ENCODE data around the gene CHRND. TPM values are rescaled to one million over a fixed set of nuclear protein-coding genes. Genes with fewer than 3 reads are reported as not detected.

Gene CHRND
- total RNA-seq, 1 donor from 2014 or later, result not detected

DNA sequence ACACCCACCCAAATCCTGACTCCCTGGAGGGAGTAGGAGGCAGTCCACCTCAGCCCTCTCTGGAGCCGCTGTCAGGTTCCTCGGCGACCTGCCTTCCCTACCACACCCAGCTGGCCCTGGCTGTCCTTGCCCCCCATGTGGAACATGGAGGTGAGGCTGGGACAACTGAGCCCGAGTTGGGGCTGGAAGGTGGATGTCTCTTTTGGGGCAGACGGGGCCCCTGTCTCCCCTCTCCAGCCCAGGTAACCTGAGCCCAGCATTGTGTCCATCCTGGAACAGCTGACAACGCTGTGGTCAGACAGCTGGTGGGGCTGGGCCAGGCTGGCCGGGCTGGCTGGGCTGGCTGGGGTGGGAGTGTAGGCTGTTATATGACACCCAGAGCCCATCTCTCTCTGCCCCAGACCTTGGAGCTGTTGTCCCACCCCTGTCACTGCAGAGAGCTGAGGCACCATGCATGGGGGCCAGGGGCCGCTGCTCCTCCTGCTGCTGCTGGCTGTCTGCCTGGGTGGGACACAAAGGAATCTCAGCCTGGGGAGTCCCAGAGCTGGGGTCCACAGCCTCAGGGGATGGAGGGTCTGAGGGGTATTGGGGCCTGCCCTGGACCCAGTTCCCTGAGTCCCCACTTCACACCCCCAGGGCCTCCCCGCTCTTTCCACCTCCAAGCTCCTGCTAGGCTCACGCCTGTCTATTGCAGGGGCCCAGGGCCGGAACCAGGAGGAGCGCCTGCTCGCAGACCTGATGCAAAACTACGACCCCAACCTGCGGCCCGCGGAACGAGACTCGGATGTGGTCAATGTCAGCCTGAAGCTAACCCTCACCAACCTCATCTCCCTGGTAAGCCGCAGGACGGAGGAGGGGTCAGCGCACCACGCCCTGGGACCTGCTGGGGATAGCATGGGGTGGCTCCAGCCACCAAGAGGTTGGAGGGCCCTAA is 13.6 kb downstream of the CHRND start, which contains the start of gene CHRNG:
Gene CHRNG (plus strand): TSS at position 395 of the 934 bp plus-strand sequence. CDS start 56 bp downstream, at position 451.
- TF ChIP-seq, protein P1, sequence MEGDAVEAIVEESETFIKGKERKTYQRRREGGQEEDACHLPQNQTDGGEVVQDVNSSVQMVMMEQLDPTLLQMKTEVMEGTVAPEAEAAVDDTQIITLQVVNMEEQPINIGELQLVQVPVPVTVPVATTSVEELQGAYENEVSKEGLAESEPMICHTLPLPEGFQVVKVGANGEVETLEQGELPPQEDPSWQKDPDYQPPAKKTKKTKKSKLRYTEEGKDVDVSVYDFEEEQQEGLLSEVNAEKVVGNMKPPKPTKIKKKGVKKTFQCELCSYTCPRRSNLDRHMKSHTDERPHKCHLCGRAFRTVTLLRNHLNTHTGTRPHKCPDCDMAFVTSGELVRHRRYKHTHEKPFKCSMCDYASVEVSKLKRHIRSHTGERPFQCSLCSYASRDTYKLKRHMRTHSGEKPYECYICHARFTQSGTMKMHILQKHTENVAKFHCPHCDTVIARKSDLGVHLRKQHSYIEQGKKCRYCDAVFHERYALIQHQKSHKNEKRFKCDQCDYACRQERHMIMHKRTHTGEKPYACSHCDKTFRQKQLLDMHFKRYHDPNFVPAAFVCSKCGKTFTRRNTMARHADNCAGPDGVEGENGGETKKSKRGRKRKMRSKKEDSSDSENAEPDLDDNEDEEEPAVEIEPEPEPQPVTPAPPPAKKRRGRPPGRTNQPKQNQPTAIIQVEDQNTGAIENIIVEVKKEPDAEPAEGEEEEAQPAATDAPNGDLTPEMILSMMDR (conservative IDR thresholded peaks at IDR 0.05; ENCODE audit: low read depth, low read length), result no peak
- no peak for DNase-seq (ENCODE audit: low read depth)
- no peak within 1 kb of the TSS for H3K4me3 ChIP-seq (ENCODE audit: low read depth, low read length)

- TF ChIP-seq, protein P1 (conservative IDR thresholded peaks at IDR 0.05; ENCODE audit: low read depth, low read length), result no peak
- no peak overlapping the region for H3K4me3 ChIP-seq (ENCODE audit: low read depth, low read length)
- no peak for DNase-seq (ENCODE audit: low read depth)
Observed at GRCh38 chr2:232540441-232541041, 14.6 kb downstream of the CHRND start.

DNA sequence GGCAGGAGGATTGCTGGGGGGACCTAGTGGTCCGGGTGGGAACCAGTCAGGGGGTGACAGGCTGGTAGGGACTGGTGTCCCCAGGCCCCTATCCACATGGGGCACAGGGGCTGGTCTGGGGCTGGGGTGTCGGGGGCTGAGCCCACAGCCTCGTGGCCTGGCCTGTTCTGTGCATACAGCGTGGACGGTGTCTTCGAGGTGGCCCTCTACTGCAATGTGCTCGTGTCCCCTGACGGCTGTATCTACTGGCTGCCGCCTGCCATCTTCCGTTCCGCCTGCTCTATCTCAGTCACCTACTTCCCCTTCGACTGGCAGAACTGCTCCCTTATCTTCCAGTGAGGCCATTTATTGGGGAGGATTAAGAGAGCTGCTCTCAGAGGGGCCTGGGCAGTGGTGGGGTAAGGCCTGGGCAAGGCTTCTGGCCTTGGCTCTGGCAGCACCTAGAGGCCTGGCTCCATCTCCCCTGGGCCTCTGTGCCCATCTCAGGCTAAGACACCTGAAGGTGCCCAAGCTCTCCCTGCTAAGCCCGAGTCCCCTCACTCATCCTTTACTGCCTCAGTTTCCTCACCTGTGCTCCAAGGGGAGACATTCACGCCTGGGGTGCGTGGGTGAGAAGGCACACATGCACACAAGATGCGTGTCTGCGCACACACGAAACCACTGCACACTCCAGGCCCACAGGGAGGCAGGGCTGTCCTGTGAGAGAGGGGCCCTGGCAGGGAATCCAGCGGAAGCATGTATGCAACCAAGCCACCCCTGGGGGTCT is 15.4 kb downstream of the CHRND start:
- H3K4me3 ChIP-seq (ENCODE audit: low read depth, low read length), result no peak overlapping the region
- TF ChIP-seq, protein P1 (conservative IDR thresholded peaks at IDR 0.05; ENCODE audit: low read depth, low read length), result no peak
- no peak for DNase-seq (ENCODE audit: low read depth)

- DNase-seq (ENCODE audit: low read depth), result no peak
- no peak overlapping the region for H3K4me3 ChIP-seq (ENCODE audit: low read depth, low read length)
- TF ChIP-seq, protein P1 (conservative IDR thresholded peaks at IDR 0.05; ENCODE audit: low read depth, low read length), result no peak
Observed at GRCh38 chr2:232541961-232542714, 16.2 kb downstream of the CHRND start.

DNA sequence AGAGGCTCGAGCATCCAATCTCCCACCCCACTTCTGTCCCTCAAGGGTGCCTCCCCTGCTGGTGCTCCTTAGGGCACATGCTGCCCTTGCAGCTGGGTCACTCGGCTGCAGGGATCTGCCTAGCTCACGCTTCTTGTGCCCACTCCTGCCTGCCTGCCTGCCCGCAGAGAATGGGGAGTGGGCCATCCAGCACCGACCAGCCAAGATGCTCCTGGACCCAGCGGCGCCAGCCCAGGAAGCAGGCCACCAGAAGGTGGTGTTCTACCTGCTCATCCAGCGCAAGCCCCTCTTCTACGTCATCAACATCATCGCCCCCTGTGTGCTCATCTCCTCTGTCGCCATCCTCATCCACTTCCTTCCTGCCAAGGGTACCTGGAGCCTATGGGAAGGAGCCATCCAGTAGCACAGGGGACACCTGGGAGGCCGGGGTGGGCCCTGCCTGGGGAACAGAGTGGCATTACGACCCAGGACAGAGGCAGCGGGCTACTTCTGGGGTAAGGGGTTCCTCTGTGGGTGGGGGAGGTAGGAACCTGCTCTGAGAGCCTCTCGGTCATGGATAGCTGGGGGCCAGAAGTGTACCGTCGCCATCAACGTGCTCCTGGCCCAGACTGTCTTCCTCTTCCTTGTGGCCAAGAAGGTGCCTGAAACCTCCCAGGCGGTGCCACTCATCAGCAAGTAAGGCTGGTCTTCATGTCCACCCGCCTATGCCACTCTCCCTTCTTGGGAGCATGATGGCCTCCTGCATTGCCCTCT is 16.9 kb downstream of the CHRND start:
- no peak for DNase-seq (ENCODE audit: low read depth)
- TF ChIP-seq, protein P1 (conservative IDR thresholded peaks at IDR 0.05; ENCODE audit: low read depth, low read length), result no peak
- no peak overlapping the region for H3K4me3 ChIP-seq (ENCODE audit: low read depth, low read length)

Data from epithelial cell of proximal tubule (primary cell).